Measurements from ENCODE around the gene PNLIPRP3.

DNA sequence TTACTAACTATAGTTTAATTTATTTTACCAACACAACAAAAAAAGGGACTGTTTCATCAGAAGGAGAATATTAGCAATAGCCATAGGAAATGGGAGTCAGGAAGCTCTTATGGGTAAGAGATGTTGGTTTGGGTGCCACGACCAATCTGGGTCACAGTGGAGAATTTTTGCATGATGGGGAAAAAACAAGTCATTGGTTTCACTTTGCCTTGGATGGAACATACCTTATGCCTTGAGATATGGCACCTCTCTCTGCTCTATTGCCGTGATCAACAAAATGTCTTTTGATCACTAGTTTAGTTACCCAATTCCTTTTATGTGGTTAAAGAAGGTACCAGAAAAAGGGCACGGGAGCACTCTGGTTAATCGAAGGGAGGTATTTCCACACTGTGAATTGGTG, 48.2 kb downstream of the PNLIPRP3 start:
- TF ChIP-seq, protein P1, sequence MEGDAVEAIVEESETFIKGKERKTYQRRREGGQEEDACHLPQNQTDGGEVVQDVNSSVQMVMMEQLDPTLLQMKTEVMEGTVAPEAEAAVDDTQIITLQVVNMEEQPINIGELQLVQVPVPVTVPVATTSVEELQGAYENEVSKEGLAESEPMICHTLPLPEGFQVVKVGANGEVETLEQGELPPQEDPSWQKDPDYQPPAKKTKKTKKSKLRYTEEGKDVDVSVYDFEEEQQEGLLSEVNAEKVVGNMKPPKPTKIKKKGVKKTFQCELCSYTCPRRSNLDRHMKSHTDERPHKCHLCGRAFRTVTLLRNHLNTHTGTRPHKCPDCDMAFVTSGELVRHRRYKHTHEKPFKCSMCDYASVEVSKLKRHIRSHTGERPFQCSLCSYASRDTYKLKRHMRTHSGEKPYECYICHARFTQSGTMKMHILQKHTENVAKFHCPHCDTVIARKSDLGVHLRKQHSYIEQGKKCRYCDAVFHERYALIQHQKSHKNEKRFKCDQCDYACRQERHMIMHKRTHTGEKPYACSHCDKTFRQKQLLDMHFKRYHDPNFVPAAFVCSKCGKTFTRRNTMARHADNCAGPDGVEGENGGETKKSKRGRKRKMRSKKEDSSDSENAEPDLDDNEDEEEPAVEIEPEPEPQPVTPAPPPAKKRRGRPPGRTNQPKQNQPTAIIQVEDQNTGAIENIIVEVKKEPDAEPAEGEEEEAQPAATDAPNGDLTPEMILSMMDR (conservative IDR thresholded peaks at IDR 0.05) = no peak
- no peak for TF ChIP-seq EZH2 (IDR thresholded peaks at IDR 0.05; ENCODE audit: low read depth)
